Ovary (tissue), 9 donors: ENCODE results near the gene CTCFL. TPM values are rescaled to one million over a fixed set of nuclear protein-coding genes. Genes with fewer than 3 reads are reported as not detected.

Source experiments
- DNase-seq, 5 donors: peaks; one replicate each; pipeline ENCODE4 v3.0.0-alpha.2; 2019 to 2020
- H3K27ac ChIP-seq, 2 donors: fragments of 200-600 bp; one replicate each; pipeline versions ENCODE4 v1.5.1 to v1.8.0; 2019 to 2022
- H3K27me3 ChIP-seq: fragments of 200-600 bp; one replicate; pipeline ENCODE4 v1.8.0; 2022
- H3K36me3 ChIP-seq: fragments of 200-600 bp; sonication (generic); one replicate; pipeline ENCODE4 v1.5.1; 2019
- H3K4me1 ChIP-seq: one replicate; pipeline ENCODE4 v1.8.1; 2013; ENCODE audit warnings: mild to moderate bottlenecking, moderate library complexity; ENCODE audit not compliant: insufficient read depth
- H3K4me3 ChIP-seq: fragments of 200-600 bp; sonication (generic); one replicate; pipeline ENCODE4 v1.5.1; 2017
- H3K9me3 ChIP-seq, 2 donors: fragments of 200-600 bp in 1 of 2; sonication (generic) in 1 of 2; one replicate each; pipeline versions ENCODE4 v1.5.1 to v1.8.1; 2013 to 2019; ENCODE audit warnings: mild to moderate bottlenecking in 1 of 2, moderate library complexity in 1 of 2
- EP300 ChIP-seq: sonication (generic); formaldehyde crosslinking; IDR thresholded peaks from one replicate; pipeline ENCODE4 v1.6.1; 2017; ENCODE audit warnings: antibody characterized with exemption
- POLR2A ChIP-seq: fragments of 450-650 bp; IDR thresholded peaks from one replicate; pipeline ENCODE4 v1.6.1; 2017; ENCODE audit warnings: antibody characterized with exemption, mild to moderate bottlenecking, moderate library complexity
- WGBS, 3 donors: extraction: QIAGEN DNeasy Blood & Tissue Kit in 1 of 3; methylation state at CpG; one replicate each; pipeline versions ENCODE4 v1.1.5 to v1.1.7; 2013 to 2017; 5-methylcytosine and 5-hydroxymethylcytosine counted together
- intact Hi-C, 4 donors: fragments of 100-400 bp; cut with DNase I; formaldehyde crosslinking; loops; one replicate each; pipeline versions ENCODE4 v1.11.0 to v1.15.1; 2022 to 2023
- polyA plus RNA-seq, 2 donors: library from polyadenylated mRNA; stranded (reverse); fragments of 200-250 nt in 1 of 2; fragments of 350-450 nt in 1 of 2; fragmentation: Illumina TruSeq in 1 of 2; extraction: RNeasy Lipid Tissue Mini Kit (QIAGEN cat#74804) in 1 of 2; gene quantifications; one replicate each; pipeline ENCODE4 v1.2.3, GENCODE V29; 2013 to 2014
- total RNA-seq, 7 donors: library from RNA; depleted of rRNA in 2 of 7; stranded (reverse); fragments of >200 nt in 2 of 7; fragmentation: NEBNext Ultra II Directional in 3 of 7; extraction: Animal tissue kit (Norgen Biotek cat#: 25700) in 3 of 7; gene quantifications; one replicate each; pipeline versions ENCODE4 v1.1.0 to v1.2.4, GENCODE V29; 2016 to 2023
- TF ChIP-seq, protein P1 (sequence below), 3 donors: fragments of 450-650 bp in 2 of 3; fragments of 200-600 bp in 1 of 3; IDR thresholded peaks; one replicate each; pipeline versions ENCODE4 v1.5.1 to v1.8.0; 2016 to 2022; ENCODE audit warnings: antibody characterized with exemption in 3 of 3, mild to moderate bottlenecking in 1 of 3
- donor health status: DM: no; HTN: no; CAD: no; lungs with moderate emphysema.
- donor health status: DM: no; HTN: no; CAD: no.
- donor health status: Bipolar disorder and iron deficiency.
- donor health status: DM: yes; HTN: yes; CAD: no.
- donor health status: DM: no; HTN: no; CAD: no.
- donor health status: DM: yes; HTN: yes; CAD: no.

The CTCFL gene
- total and polyA plus RNA-seq, 9 donors, result 0.01 to 0.92 (median 0.17) TPM; not detected in 5

DNA sequence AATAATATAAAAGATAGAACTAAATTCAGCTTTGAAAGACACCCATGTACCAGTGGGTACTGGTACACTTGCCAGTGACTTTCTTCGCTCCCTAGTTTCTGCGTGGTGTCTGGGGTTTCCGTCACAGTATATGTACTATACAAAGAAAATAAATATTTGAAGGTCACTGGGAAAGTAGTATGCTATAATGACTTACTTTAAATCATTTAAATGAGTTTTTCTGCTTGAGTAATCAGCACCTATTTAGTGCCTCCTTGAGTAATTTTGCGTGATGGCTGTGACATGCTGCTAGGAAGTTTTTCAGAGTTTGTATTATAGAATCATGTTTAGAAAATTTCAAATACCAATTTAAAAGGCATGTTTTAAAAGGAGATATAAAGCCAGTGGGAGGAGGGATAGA lies 3.2 kb upstream of the CTCFL start:
- Histone ChIP-seq H3K9me3 (no peaks in the 10 kb centered on the region), H3K4me3 (no peak overlapping the region), H3K27me3 (no peaks in the 10 kb centered on the region), H3K4me1 (peaks cover 2% of the 10 kb centered on the region), H3K36me3 (no peaks in the 10 kb centered on the region), H3K27ac (no peak overlapping the region)
- DNase-seq, result no peak
- WGBS, 3 donors, result 96 to 97% (median 96%) methylated on average over 4 of the region's 4 CpGs
- intact Hi-C loops, result no loop called here
- TF ChIP-seq, protein P1, sequence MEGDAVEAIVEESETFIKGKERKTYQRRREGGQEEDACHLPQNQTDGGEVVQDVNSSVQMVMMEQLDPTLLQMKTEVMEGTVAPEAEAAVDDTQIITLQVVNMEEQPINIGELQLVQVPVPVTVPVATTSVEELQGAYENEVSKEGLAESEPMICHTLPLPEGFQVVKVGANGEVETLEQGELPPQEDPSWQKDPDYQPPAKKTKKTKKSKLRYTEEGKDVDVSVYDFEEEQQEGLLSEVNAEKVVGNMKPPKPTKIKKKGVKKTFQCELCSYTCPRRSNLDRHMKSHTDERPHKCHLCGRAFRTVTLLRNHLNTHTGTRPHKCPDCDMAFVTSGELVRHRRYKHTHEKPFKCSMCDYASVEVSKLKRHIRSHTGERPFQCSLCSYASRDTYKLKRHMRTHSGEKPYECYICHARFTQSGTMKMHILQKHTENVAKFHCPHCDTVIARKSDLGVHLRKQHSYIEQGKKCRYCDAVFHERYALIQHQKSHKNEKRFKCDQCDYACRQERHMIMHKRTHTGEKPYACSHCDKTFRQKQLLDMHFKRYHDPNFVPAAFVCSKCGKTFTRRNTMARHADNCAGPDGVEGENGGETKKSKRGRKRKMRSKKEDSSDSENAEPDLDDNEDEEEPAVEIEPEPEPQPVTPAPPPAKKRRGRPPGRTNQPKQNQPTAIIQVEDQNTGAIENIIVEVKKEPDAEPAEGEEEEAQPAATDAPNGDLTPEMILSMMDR (IDR thresholded peaks at IDR 0.05), result no peak
- TF ChIP-seq EP300 (no peak), POLR2A (no peak)

DNA sequence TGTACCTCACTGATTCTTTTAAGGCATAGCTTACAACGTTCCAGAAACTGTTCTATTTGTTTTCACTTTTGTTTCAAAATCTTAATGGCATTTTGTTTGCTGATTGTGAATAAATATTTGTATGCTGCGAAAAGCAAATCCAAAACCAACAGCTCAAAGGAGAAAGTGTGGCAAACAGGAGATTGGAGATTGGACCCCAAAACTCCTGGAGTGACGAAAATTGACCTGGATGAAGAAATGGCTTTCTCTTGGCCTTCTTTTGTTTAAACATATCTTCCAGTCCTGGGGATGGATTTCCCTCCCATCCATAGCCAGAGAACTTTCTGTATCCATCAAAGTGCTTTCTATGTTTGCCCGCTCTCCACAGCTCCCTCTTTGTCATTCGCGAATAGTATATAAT lies 2.8 kb upstream of the CTCFL start:
- Histone ChIP-seq H3K4me1 (peaks cover 2% of the 10 kb centered on the region), H3K27ac (no peak overlapping the region), H3K9me3 (no peaks in the 10 kb centered on the region), H3K36me3 (no peaks in the 10 kb centered on the region), H3K27me3 (no peaks in the 10 kb centered on the region), H3K4me3 (no peak overlapping the region)
- WGBS, 3 donors, result 71 to 78% (median 78%) methylated on average over 6 of the region's 6 CpGs
- intact Hi-C loops, result no loop called here
- DNase-seq, result no peak
- TF ChIP-seq EP300 (no peak), POLR2A (no peak)
- TF ChIP-seq, protein P1 (IDR thresholded peaks at IDR 0.05), result no peak

DNA sequence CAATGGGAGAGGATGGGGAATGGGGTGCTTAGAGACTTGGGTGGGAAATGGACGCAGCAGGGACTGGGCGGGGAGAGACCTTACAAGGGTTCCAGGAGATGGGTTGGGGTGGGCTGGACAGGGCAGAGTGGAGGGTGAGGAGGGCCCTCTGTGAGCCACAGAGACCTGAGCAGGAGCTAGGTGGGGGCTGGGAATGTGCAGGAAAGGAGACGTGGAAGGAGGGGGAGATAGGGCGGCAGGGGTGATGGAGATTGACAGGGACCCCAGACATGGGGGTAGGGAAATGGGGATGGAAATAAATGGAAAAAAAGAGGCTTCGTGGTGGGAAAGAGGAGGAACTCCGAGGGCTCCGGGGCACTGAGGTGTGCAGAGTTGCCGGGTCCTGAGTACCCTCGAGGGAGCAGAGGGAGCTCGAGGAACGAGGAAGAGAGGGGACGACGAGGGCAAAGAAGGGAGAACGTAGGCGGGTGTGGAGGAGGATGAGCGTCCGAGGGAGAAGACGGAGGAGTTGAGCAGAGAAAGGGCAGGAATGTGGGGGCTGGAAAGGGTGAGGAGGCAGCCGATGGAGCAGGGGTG lies 2.0 kb upstream of the CTCFL start:
- H3K27me3 ChIP-seq, result no peaks in the 10 kb centered on the region
- H3K4me3 ChIP-seq, result no peak overlapping the region
- peaks cover 2% of the 10 kb centered on the region for H3K4me1 ChIP-seq
- H3K36me3 ChIP-seq, result no peaks in the 10 kb centered on the region
- no peak overlapping the region for H3K27ac ChIP-seq
- no peak for DNase-seq
- WGBS, 3 donors, result 13 to 16% (median 14%) methylated on average over 19 of the region's 19 CpGs
- H3K9me3 ChIP-seq, result no peaks in the 10 kb centered on the region
- TF ChIP-seq, protein P1 (IDR thresholded peaks at IDR 0.05), result no peak
- TF ChIP-seq EP300 (no peak), POLR2A (no peak)
- intact Hi-C loops, result no loop called here

DNA sequence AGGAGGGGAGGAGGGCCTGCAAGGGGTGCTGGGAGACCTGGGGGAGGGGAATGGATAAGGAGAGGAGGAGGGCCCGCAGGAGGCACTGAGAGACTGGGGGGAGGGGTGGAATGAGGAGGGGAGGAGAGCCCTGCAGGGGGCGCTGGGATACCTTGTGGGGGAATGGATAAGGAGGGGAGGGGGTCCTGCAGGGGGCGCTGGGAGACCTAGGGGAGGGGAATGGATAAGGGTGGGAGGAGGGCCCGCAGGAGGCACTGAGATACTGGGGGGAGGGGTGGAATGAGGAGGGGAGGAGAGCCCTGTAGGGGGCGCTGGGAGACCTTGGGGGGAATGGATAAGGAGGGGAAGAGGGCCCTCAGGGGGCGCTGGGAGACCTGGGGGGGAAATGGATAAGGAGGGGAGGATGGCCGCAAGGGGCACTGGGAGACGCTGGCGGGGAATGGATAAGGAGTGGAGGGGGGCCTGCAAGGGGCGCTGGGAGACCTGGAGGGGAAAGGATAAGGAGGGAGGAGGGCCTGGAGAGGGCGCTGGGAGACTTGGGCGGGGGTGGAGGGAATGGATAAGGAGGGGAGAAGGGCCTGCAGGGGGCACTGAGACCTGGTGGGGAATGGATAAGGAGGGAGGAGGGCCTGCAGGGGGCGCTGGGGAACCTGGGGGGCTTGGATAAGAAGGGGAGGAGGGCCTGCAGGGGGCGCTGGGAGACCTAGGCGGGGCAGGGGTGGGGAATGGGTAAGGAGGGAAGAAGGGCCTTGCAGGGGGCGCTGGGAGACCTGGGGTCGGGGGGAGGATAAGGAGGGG lies 1.3 kb upstream of the CTCFL start:
- WGBS, 3 donors, result 39 to 50% (median 45%) methylated on average over 17 of the region's 17 CpGs
- intact Hi-C loops, result no loop called here

More for the DNA sequence above, 1.3 kb upstream of the CTCFL start:
- TF ChIP-seq POLR2A (no peak), EP300 (no peak)
- TF ChIP-seq, protein P1 (IDR thresholded peaks at IDR 0.05), result no peak
- H3K4me3 ChIP-seq, result no peak overlapping the region
- no peaks in the 10 kb centered on the region for H3K36me3 ChIP-seq
- no peak for DNase-seq
- no peaks in the 10 kb centered on the region for H3K27me3 ChIP-seq
- H3K4me1 ChIP-seq, result peaks cover 2% of the 10 kb centered on the region
- H3K27ac ChIP-seq, result no peak overlapping the region
- no peaks in the 10 kb centered on the region for H3K9me3 ChIP-seq
